Ascending aorta (tissue), 2 donors: Measurements from ENCODE around the gene ITSN2. TPM values are rescaled to one million over a fixed set of nuclear protein-coding genes. Genes with fewer than 3 reads are reported as not detected.
"Not testable (repeated sequence)": the region's sequence is repeated elsewhere in the genome, so short reads cannot be mapped to it uniquely, and the experiment has no call there.

Source experiments
- DNase-seq, 2 donors: peaks; one replicate each; pipeline ENCODE4 v3.0.0-alpha.2; 2019; ENCODE audit warnings: low spot score in 2 of 2
- H3K27ac ChIP-seq, 2 donors: fragments of 200-600 bp; sonication (generic); one replicate each; pipeline ENCODE4 v1.5.1; 2016 to 2017; ENCODE audit warnings: mild to moderate bottlenecking in 1 of 2
- H3K27me3 ChIP-seq: fragments of 200-600 bp; sonication (generic); one replicate; pipeline ENCODE4 v1.5.1; 2017
- H3K36me3 ChIP-seq, 2 donors: fragments of 200-600 bp; sonication (generic); one replicate each; pipeline ENCODE4 v1.5.1; 2016
- H3K4me1 ChIP-seq, 2 donors: fragments of 200-600 bp; sonication (generic); one replicate each; pipeline ENCODE4 v1.5.1; 2016 to 2017; ENCODE audit warnings: mild to moderate bottlenecking in 1 of 2
- H3K4me3 ChIP-seq, 2 donors: fragments of 200-600 bp; sonication (generic); one replicate each; pipeline ENCODE4 v1.5.1; 2016 to 2017; ENCODE audit warnings: mild to moderate bottlenecking in 1 of 2
- H3K9me3 ChIP-seq, 2 donors: fragments of 200-600 bp; sonication (generic); one replicate each; pipeline ENCODE4 v1.5.1; 2016
- CTCF ChIP-seq, 3 experiments: fragments of 200-600 bp in 2 of 3; fragments of 450-650 bp in 1 of 3; sonication (generic) in 2 of 3; IDR thresholded peaks; one replicate each; pipeline ENCODE4 v1.5.1; 2016 to 2019; ENCODE audit warnings: antibody characterized with exemption in 3 of 3, mild to moderate bottlenecking in 1 of 3, moderate library complexity in 1 of 3
- intact Hi-C: fragments of 100-400 bp; cut with DNase I; formaldehyde crosslinking; loops from one replicate; pipeline ENCODE4 v1.15.1; 2023
- total RNA-seq: library from RNA; depleted of rRNA; stranded (reverse); fragments of >200 nt; gene quantifications from one replicate; pipeline ENCODE4 v1.1.0, GENCODE V29; 2016

ITSN2 gene
- total RNA-seq, 1 donor from 2014 or later: 70.0 TPM

DNA sequence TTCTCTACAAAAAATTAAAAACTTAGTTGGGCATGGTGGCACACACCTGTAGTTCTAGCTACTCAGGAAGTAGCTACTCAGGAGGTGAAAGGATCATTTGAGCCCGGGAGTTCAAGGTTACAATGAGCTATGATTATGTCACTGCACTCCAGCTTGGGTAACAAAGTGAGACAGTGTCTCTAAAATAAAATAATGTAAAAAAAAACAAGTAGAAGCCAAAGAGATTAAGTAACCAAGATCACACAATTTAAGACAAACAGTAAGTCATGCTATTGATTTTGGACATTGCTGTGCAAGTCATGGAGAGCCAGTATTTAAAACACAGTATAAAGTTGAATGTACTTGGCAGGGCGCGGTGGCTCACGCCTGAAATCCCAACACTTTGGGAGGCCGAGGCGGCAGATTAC is 20.5 kb downstream of the ITSN2 start:
- H3K4me1 ChIP-seq: peaks cover 0 to 30% of the 10 kb centered on the region in 2 donors
- intact Hi-C loops: no loop called here
- H3K4me3 ChIP-seq: no peak overlapping the region
- H3K27me3 ChIP-seq: no peaks in the 10 kb centered on the region
- no peak overlapping the region for H3K27ac ChIP-seq
- DNase-seq: no peak
- H3K9me3 ChIP-seq: no peaks in the 10 kb centered on the region
- no peaks in the 10 kb centered on the region for H3K36me3 ChIP-seq
- no peak for TF ChIP-seq CTCF (IDR thresholded peaks at IDR 0.05)

- H3K27me3 ChIP-seq, H3K27ac ChIP-seq, H3K36me3 ChIP-seq, intact Hi-C loops, DNase-seq, H3K4me3 ChIP-seq, H3K9me3 ChIP-seq: not testable (repeated sequence)
- peaks cover 0 to 33% of the 10 kb centered on the region in 2 donors for H3K4me1 ChIP-seq
Observed at GRCh38 chr2:24339098-24339497, 21.2 kb downstream of the ITSN2 start.

DNA sequence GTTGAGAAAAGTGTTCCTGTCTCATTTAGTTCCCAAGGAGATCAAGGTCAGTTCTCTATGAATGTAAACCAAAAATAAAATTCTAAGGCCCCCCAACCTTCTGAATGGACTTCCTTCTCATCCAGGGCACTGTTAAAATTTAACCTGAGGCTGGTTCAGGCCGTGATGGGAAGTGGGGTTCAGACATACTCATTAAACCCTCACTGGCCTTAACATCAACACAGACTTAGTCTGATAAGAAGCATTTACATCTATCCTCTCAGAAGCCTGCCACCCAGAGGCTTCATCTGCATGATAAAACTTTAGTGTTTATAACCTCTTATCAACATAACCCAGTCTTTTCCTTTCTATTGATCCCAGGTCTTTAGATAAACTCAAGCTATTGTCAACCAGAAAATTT is 22.4 kb downstream of the ITSN2 start:
- Histone ChIP-seq H3K4me1 (peaks cover 0 to 32% of the 10 kb centered on the region in 2 donors), H3K27me3 (no peaks in the 10 kb centered on the region), H3K9me3 (no peaks in the 10 kb centered on the region), H3K27ac (no peak overlapping the region), H3K4me3 (no peak overlapping the region), H3K36me3 (no peaks in the 10 kb centered on the region)
- intact Hi-C loops: no loop called here
- TF ChIP-seq CTCF (IDR thresholded peaks at IDR 0.05): no peak
- DNase-seq: no peak

GRCh38 chr2:24336811-24337210 is 23.5 kb downstream of the ITSN2 start:
- Histone ChIP-seq H3K27ac (no peak overlapping the region), H3K27me3 (no peaks in the 10 kb centered on the region), H3K36me3 (no peaks in the 10 kb centered on the region), H3K9me3 (no peaks in the 10 kb centered on the region), H3K4me3 (no peak overlapping the region), H3K4me1 (peaks cover 0 to 27% of the 10 kb centered on the region in 2 donors)
- TF ChIP-seq CTCF (IDR thresholded peaks at IDR 0.05): no peak
- DNase-seq: no peak
- intact Hi-C loops: no loop called here

DNA sequence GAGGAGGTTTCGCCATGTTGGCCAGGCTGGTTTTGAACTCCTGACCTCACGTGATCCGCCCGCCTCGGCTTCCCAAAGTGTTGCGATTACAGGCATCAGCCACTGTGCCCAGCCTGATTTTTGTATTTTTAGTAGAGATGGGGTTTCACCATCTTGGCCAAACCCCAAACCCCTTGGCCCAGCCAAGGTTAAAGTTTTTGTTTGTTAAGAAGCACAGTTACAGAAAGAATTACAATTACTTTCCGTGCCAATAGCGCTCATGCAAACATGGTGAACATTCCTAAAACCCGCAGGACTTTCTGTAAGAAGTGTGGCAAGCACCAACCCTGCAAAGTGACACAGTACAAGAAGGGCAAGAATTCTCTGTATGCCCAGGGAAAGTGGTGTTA is 26.1 kb downstream of the ITSN2 start:
- Histone ChIP-seq H3K4me3 (no peak overlapping the region), H3K27me3 (no peaks in the 10 kb centered on the region), H3K9me3 (no peaks in the 10 kb centered on the region), H3K36me3 (no peaks in the 10 kb centered on the region), H3K4me1 (peaks cover 0 to 22% of the 10 kb centered on the region in 2 donors), H3K27ac (no peak overlapping the region)
- TF ChIP-seq CTCF (IDR thresholded peaks at IDR 0.05): no peak
- no peak for DNase-seq
- intact Hi-C loops: no loop called here

- H3K36me3 ChIP-seq: no peaks in the 10 kb centered on the region
- no peak for TF ChIP-seq CTCF (IDR thresholded peaks at IDR 0.05)
- no peak for DNase-seq
- no peak overlapping the region for H3K4me3 ChIP-seq
- no peaks in the 10 kb centered on the region for H3K27me3 ChIP-seq
- H3K9me3 ChIP-seq: no peaks in the 10 kb centered on the region
- H3K4me1 ChIP-seq: peaks cover 0 to 28% of the 10 kb centered on the region in 2 donors
- no peak overlapping the region for H3K27ac ChIP-seq
- intact Hi-C loops: no loop called here
Observed at GRCh38 chr2:24332791-24333540, 27.4 kb downstream of the ITSN2 start.
